ENCODE results near the gene TMEM184C.

The TMEM184C gene

DNA sequence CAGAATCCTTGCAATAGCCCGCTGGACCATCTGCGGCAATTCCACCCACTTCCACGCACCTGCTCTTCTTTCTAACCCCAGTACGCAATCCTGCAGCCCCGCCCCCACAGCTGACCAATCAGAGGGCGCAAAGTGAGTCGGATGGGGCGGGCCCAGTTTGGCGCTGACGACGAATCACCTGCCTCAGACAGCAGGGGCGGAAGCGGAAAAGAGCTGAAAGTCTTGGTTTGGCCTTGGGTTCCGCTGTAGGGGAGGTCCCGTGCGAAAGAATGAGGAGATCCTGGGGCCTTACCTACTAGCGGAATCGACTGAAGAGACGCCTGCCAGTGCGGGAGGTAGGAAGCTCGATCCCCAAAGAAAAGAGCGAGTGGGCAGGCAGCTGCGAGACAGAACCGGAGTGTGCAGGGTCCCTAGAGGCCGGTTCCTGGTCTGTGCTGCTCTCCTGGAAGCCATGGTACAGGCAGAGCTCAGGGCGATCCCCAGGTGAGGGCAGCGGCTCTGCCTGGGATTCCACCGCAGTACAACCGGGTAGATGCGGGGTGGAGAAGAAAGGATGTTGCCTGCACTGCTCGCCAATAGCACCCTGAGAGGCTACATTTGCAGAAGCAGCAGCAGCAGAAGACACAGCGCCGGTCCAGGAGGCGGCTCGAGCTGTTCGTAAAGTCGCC lies at the start of gene TMEM184C:
TMEM184C (plus strand) TSS at position 225 of the 668 bp plus-strand sequence. CDS start 560 bp downstream, outside the sequence.
- DNase-seq, result peak; percentile 99

DNA sequence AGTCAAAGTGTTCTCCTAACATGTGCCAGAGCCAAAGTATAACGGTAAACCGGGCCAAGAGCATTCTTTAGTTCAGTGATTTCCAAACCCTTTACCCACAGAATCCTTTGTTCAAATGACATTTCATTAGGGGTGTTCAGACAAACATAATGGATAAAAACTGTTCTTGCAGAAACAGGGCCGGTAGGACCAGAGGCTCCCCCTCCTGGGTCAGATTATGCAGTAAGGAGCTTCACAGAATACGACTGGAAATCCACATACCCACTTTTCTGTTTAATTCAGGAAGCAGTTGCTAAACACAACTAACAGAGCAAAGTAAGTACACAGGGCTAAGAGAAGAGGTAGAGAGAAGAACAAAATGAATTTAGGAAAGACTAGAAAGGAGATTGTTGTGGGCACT lies 46.6 kb upstream of the TMEM184C start:
- no peak for DNase-seq

DNA sequence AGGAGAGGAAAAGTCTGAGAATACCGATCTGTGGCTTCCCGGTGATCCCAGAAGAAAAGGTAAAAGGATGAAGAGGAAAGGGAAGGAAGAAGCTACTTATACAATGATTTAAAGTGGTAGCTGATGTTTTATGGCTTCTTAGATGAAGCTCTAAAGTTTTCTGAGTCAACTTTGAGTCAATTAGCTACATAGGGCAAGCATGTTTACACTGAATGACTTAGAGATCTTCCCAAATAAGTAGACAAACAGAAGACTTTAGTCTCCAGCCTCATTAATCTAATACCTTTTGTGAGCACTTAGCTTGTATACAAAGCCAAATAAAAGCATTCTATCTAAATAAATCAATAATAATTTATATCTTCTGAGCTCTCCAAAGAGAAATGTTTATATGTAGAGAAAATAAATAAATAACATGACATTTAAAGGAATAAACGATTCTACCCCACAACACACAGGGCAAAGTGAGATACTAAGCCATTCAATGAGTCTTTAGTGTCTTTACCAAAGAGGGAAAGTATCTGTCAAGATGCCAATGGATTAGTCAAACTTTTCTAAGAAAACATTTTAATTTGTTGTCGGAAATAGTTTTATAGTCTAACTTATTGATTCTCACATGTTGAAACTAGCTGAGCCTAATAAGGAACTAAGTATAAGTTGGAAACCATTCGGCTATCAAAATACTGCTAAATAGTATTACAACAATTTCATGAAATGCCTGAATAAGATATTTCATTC lies 46.0 kb upstream of the TMEM184C start:
- DNase-seq, result no peak

DNA sequence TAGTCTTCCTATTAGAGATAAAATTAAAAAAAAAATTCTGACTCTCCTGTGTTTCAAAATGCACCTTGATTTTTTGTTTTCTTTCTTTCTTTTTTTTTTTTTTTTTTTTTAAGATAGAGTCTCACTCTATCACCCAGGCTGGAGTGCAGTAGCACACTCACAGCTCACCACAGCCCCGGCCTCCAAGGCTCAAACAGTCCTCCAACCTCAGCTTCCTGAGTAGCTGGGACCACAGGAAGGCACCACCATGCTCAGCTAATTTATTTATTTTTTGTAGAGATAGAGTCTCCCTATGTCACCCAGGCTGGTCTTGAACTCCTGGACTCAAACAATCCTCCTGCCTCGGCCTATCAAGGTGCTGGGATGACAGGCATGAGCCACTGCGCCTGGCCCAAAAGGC lies 41.1 kb upstream of the TMEM184C start:
- no peak for DNase-seq

DNA sequence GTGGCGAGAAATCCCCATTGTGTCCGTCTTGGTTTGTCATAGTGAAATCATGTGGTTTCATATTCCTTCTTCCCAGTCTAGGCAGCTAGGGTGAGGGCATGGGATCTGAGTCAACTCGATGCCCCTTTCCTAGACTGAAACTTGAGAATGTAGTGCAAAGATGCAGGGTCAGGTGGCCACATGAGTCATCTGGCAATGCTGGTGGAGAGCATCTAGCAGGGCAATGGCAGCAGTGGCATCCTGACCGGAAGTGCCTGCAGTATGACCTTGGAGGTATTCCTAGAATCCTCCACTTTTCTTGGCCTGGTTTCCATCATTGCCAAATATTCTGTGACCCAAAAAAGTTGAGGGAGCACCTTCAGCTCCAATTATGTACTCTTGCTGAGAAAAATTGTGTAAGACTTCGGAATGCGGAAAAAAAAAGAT lies 39.1 kb upstream of the TMEM184C start:
- DNase-seq, result no peak

DNA sequence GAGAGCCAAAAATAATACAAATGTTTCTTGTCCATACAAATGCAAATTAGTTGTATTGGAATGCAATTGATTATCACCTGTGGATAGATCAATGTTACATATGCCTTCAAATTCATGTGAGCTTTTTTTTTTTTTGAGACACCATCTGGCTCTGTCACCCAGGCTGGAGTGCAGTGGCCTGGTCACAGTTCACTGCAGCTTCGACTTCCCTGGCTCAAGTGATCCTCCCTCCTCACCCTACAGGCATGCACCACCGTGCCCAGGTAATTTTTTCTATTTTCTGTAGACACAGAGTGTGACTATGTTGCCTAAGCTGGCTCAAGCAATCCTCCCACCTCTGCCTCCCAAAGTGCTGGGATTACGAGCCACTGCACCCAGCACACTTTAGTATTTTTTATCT lies 38.6 kb upstream of the TMEM184C start:
- DNase-seq, result no peak

DNA sequence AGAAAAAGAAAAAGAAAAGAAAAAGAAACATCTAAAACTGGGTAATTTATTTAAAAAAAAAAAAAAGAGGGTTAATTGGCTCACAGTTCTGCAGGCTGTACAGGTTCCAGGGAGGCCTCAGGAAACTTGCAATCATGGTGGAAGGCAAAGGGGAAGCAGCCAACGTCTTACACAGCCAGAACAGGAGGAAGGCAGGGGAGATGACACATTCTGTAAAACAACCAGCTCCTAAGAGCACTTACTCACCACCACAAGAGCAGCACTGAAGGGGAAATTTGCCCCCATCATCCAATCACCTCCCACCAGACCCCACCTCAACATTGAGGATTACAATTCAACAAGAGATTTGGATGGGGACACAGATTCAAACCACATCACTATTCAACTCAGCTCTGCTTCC lies 36.8 kb upstream of the TMEM184C start:
- no peak for DNase-seq

DNA sequence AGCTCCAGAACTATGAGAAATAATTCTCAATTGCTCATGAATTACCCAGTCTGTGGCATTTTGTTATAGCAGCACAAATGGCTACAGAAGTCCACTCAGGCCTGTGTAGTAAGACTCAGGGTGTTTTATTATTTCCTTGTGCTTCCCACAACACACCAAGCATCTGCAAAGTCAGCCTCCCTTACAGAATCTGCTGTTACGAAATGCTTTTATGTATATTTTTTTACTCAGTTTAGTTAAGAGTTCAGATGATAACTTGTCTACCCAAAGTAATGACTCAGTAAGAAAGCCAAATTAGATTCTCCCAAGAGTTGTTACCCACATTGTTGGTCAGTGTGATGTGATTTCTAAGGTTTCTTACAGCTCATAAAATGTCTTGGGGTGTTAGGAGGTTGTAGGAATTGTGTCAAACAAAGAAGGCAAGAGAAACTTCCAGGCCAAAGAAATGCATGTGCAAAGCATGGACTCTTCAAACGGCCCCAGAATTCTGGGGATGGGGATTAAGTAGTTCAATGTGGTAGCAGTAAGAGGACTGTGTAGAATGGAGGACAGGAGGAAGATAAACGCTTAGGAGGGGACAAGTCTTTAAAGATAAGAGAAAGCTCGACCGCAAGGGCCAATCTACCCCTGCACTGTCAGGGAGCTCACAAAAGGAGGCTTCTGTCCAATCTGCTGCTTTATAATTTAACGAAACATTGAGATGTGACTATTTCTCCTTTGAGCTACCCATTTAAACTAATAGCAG lies 35.4 kb upstream of the TMEM184C start:
- no peak for DNase-seq

DNA sequence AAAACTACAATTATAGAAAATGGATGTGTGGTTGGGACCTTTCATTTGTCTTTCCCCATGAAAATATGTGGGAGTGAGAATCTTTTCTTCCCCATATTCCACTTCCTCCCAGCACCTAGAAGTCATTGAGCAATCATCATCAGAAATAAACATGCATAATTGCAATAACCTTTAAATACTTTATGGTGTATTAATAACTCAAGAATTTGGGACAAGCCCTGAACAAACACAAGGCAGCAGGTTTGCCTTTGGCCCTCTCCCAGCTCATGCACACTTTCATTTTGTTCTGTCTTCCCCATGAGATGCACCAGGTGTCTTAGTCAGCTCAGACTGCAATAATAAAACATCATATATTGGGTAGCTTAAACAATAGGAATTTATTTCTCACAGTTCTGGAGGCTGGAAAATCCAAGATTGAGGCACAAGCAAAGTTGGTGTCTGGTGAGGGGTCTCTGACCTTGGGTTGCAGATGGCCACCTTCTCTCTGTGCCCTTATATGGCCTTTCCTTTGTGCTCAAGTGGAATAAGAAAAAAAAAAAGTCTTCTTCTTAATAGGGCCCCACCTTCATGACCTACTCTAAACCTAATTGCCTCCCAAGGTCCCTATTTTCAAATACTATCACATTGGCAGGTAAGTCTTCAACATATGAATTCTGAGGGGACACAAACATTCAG lies 34.7 kb upstream of the TMEM184C start:
- no peak for DNase-seq

DNA sequence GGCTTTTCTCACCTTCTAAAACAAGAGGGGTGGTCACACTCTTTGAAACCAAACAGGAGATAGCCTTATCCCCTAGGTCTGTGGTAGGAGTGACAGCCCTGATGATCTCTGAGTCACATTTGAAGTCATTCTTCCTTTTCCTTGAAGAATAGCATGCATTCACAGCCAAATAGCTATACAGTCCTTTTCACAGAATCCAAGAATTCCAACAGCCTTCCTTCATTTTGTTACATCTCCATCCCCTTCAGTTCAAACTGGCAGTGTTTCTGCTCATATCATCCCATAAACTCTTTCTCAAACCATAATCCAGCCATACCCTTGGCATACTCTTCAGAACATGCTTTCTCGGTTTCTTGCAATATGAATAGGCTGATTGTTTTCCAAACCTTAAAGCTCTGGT lies 33.3 kb upstream of the TMEM184C start:
- DNase-seq, result no peak

DNA sequence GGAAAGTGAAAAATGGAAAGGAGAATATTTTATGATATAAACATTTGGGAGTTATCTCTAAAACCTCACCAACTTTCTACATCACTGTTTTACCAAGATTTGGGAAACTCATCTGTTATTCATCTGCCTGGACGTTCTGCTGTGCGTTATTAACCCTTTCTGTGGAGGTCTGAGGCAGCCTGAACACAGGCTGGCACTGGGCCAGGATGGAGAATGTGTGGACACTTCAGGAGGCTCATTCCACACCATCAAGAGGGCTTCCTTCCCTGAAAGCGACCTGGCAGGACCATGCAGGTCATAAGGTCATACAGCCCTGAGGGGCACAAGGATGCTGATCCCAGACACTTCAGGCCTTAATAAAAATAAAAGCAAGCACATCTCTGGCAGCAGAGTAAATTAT lies 31.2 kb upstream of the TMEM184C start:
- DNase-seq, result no peak

DNA sequence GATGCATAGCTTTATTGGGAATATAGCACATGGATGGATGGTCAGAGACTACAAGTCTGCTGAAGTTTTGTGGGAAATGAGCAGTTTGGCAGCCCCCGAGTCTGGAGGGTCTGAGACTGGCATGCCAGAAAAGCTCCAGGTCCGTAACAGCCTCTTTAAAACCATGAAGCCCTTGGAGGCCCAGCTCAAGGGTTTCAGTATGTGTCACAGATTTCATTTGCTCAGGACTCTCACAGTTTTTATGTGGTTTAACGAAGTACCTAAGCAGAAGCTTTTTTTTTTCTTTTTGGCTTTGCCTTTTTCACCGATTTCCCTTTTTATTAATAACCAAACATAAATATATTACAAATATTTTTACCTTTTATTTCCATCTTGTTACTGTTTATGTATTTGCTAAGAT lies 30.6 kb upstream of the TMEM184C start:
- no peak for DNase-seq

DNA sequence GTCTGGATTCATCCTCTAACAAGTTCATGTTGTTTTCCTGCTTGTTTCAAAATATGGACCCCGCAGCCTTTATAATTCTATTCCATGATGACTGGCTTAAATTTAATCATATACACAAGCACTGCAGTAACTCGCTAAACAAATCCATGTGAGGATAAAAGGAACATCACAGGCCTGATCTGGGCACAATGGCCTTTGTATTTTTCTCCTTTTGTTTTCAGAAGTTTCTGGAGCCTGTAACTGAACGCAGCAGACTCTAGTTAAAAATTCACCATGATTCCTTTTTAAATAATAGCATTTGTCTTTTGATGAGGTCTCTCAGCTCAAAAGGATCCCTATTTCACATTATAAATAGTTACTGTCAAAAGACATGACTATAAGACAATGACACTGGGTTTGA lies 30.2 kb upstream of the TMEM184C start:
- no peak for DNase-seq

DNA sequence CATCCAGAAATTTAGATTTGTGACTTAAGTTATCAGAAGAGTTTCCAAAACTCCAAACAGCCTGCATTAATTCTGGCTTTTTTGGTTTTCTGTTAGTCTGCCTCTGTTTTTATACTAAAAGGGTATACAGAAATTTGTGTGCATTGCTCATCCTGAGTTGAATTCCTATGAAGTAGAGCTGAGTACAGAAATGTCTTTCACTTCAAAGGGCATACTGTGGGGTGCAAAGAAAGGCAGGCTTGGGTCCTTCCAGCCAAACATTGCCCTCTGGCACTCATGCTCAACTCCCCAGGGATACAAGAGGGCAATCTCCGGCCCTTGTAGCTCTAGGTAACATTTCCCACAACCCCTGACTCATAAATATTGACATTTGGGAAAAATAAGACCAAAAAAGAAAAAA lies 27.6 kb upstream of the TMEM184C start:
- no peak for DNase-seq

DNA sequence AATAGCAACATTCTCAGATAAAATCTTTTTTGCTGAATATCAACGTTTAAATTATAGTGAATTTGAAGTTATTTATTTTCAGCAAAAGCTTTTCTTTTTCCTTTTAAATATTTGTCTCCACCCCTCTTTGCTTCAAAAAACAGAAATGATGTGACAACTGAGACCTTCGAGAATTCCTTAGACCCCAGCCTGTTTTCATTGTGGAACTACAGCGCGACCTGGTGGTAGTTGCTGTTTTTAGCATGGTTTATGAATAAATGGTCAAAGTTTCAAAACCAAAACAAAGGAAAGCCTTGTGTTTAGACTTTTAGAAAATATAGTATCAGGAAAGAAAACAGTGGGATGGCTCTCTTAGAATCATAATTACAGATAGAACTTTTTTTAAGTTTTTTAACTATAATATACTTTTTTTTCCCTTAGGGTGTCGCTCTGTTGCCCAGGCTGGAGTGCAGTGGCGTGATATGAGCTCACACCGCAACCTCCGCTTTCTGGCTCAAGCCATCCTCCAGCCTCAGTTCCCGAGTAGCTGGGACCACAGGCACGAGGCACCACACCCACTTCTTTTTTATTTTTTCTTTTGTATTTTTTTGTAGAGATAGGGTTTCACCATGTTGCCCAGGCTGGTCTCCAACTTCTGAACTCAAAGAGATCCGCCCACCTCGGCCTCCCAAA lies 26.8 kb upstream of the TMEM184C start:
- DNase-seq, result peak; percentile 27

DNA sequence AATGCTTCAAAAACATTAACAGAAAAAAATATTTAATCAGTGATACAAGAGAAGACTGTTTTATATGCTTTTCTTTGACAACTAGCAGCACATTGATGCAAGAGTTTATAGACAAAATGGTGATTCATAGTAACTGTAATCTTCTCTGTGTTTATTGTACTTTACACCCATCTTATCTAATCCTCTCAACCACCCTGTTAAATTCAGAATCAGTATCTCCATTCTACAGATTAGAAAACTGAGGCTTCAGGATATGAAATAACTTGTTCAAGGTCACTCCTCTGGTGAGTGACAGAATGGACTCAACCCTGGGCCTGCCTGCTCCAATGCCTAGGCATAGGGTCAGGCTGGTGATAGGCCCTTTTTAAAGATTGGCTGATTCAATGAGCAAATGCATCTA lies 26.1 kb upstream of the TMEM184C start:
- no peak for DNase-seq

DNA sequence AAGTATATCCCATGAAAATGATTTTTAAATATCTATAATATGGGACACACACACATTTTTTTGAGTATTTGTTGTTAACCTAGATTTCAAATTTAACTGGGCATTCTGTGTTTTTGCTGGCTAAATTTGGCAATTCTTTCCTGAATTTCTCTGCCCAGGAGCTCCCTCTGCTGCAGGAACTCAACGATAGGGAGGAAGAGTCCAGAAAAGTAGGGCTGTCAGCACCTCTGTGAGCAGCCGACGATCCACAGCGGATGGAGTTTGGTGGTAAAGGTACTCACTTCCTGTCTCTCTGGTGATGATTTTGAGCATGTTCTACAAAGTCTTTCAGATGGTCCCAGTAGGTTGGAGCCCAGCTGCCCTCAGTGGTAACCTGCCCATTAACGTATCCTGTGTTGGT lies 23.1 kb upstream of the TMEM184C start:
- no peak for DNase-seq

DNA sequence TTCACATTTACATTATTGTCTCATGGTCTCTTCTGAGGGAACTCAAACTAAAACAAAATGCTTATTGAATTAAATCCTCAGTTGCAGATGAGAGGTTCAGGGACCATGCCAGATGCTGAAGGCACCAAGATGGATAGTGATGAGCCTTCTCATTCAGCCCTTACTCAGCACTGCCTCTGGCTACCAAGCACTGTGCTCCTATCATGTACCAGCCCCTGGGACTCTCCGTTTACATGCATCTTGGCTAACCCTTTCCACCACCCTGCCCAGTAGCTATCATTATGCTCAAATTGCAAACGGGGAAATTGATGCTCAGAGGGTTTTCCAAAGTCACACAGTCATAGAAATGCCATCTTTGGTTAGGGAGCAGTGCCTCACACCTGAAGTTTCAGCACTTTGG lies 22.6 kb upstream of the TMEM184C start:
- DNase-seq, result no peak

DNA sequence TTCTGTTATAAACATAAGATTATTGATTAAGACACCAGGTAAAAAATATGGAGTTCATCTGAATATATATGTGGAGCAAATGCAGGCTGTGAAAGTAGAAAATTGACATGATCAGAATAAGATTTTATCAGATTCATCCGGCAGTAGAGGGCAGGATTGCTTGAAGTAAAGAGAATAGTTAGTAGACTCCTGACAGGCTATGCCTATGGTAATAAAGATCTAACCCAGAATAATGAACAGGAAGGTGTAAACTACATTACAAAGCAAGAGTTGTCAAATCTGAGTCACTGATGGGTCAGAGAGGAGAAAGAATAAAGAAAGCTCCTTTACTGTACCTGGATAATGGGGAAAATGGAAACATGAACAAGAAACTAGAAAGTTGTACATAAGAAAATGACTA lies 20.8 kb upstream of the TMEM184C start:
- no peak for DNase-seq

DNA sequence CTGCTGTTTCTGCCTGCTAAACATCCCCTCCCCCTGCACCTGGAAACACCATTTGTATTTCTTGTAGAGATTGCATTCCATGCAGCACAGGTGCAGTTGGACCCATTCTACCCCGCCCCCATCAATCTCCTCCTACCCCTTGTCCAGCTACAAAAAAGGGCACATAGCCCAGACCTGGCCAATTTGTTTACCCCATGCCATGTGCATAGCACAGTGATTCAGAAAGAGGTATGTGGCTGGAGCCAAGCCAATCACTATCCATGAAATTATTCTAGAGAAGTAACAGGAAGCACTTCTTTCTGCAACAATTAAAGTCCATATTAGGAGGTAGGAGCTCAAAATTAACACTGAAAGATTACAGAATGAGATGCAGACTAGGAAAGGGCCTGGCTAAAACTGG lies 20.2 kb upstream of the TMEM184C start:
- DNase-seq, result no peak

DNA sequence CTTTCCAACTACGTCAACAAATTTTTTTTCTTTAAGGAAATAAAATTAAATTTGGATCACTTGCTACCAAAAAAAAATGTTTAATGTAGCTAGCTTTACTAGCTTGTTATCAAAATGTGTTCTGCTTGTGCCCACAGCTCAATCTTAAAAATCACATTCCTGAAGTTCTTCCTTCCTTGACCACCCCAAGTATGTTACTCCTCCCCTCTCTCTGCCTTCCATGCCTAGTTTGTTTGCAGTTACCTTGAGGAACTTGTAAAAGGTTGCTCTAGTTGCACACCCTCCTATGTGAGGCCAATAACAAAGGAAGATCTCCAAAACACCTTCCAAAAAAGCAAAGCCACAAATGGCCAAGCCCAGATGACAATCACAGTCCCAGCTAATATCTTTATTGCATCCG lies 19.6 kb upstream of the TMEM184C start:
- DNase-seq, result no peak

DNA sequence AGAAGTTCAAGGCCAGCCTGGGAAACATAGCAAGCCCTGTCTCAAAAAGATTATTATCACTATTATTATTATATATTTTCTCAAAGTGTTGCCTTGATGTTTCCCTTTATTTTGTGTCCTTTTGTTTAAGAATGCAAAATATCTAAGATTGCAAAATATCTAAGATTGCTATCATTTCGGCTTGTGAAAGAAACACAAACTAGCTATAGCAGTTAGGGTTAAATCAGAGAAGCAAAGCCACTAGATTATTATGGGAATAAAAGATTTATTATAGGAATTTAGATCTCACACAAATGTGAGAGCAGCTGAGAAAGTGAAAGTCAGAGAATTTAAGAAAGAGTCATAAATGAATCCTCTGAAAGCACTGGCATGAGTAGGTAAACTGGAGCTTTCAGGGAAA lies 18.0 kb upstream of the TMEM184C start:
- no peak for DNase-seq

DNA sequence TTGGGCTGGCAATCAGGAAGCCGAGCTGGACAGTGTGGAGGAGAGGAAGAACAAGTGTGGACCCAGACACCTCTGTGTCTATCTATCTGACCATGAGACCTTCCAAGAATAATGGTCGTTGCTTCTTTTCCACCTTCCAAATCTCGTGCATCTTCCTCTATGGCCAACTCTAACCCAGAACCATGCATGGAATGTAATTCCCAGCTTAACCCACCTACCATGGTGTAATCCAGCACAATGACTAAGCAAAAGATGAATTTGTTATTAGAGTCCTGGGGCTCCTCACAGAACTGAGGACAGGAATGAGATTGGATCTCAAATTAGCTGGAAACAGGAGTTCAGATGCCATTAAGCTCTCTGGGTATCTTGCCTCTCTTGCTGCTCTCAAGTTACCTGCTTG lies 17.4 kb upstream of the TMEM184C start:
- no peak for DNase-seq

Data from activated CD4-positive, alpha-beta T cell treated with anti-CD3 and anti-CD28 coated beads, Interleukin-2, amount 50 U/mL, for 1 hour (primary cell).